Panc1 (cell line): ENCODE data around the gene CRADD. TPM values are rescaled to one million over a fixed set of nuclear protein-coding genes. Genes with fewer than 3 reads are reported as not detected.

Source experiments
- ATAC-seq: fragments of 200-7000 bp; cut with Tn5 transposase; 2 replicates; pipeline ENCODE4 v1.9.1; 2020; ENCODE audit warnings: mild to moderate bottlenecking, moderate library complexity
- BruUV-seq: library from RNA; stranded (reverse); fragments of 400-500 nt; replicated peaks from 2 replicates; lab custom pipeline; 2021; lab: Mats Ljungman, UMichigan
- CTCF ChIA-PET: fragments of 300-600 bp; sonication (Branson Sonifier 250); formaldehyde crosslinking; loops from one replicate; lab custom pipeline; 2022; ENCODE audit warnings: antibody characterized with exemption; lab: Charles Lee
- POLR2A ChIA-PET: fragments of 300-600 bp; sonication (Branson Sonifier 250); formaldehyde crosslinking; loops from one replicate; lab custom pipeline; 2022; ENCODE audit warnings: antibody characterized with exemption; lab: Charles Lee
- DNase-seq: peaks from one replicate; pipeline ENCODE4 v3.0.0-alpha.2; 2010; ENCODE audit warnings: low read depth, low spot score
- H3K27ac ChIP-seq: 2 replicates; pipeline ENCODE4 v1.5.1; 2011; ENCODE audit warnings: mild to moderate bottlenecking, low read length, inconsistent platforms
- H3K27me3 ChIP-seq: fragments of 200-500 bp; sonication (Bioruptor generic); 2 replicates; pipeline ENCODE4 v1.6.0; 2014; ENCODE audit warnings: low read length, inconsistent platforms; ENCODE audit not compliant: control insufficient read depth, insufficient read depth
- H3K36me3 ChIP-seq: fragments of 200-500 bp; sonication (Bioruptor generic); 2 replicates; pipeline ENCODE4 v1.5.1; 2014; ENCODE audit warnings: inconsistent platforms, mild to moderate bottlenecking, low read length, moderate library complexity; ENCODE audit not compliant: control insufficient read depth, insufficient read depth
- H3K4me1 ChIP-seq: 2 replicates; pipeline ENCODE4 v1.5.1; 2011; ENCODE audit warnings: inconsistent platforms, mild to moderate bottlenecking, low read length, moderate library complexity; ENCODE audit not compliant: control insufficient read depth, insufficient read depth
- H3K4me3 ChIP-seq, 2 experiments: 2 replicates each; pipeline ENCODE4 v1.5.1; 2011 to 2012; ENCODE audit warnings: low read depth in 2 of 2, low read length in 2 of 2, mild to moderate bottlenecking in 2 of 2, inconsistent platforms in 1 of 2, moderate library complexity in 1 of 2
- H3K9me3 ChIP-seq: fragments of 200-500 bp; sonication (Bioruptor generic); 2 replicates; pipeline ENCODE4 v1.5.1; 2014; ENCODE audit warnings: low read depth, mild to moderate bottlenecking, inconsistent platforms, low read length, moderate library complexity; ENCODE audit not compliant: control insufficient read depth, insufficient read depth
- POLR2AphosphoS5 ChIP-seq: IDR thresholded peaks from 2 replicates; pipeline ENCODE4 v1.6.1; 2012; ENCODE audit warnings: mild to moderate bottlenecking, low read depth, low read length, moderate library complexity
- SIN3A ChIP-seq: IDR thresholded peaks from 2 replicates; pipeline ENCODE4 v1.6.1; 2012; ENCODE audit warnings: low read depth, mild to moderate bottlenecking, low read length, moderate library complexity, borderline replicate concordance; ENCODE audit not compliant: insufficient read depth
- TCF7L2 ChIP-seq: IDR thresholded peaks from 2 replicates; pipeline ENCODE4 v1.6.1; 2011; ENCODE audit warnings: mild to moderate bottlenecking, low read depth, low read length, inconsistent platforms
- in situ Hi-C: cut with HindIII; loops from 2 replicates; pipeline ENCODE4 v1.10.0; 2016; ENCODE audit warnings: low sequenced_read_pairs, low pct_unique_long_range_greater_than_20kb
- intact Hi-C: fragments of 100-400 bp; cut with micrococcal nuclease; formaldehyde crosslinking; loops from one replicate; pipeline ENCODE4 v1.10.0; 2022; ENCODE audit not compliant: unreplicated experiment
- total RNA-seq: library from RNA; stranded (reverse); gene quantifications from one replicate; pipeline ENCODE4 v1.2.1, GENCODE V29; 2021; ENCODE audit not compliant: unreplicated experiment
- TF ChIP-seq, protein P1 (sequence below): fragments of 450-650 bp; IDR thresholded peaks from 2 replicates; pipeline ENCODE4 v1.5.1; 2017; ENCODE audit warnings: mild to moderate bottlenecking
- TF ChIP-seq, protein P2 (sequence below), 2 experiments: IDR thresholded peaks; 2 replicates each; pipeline ENCODE4 v1.6.1; 2011 to 2012; ENCODE audit warnings: low read depth in 2 of 2, control low read depth in 1 of 2, low read length in 1 of 2, mild to moderate bottlenecking in 1 of 2, moderate library complexity in 1 of 2; ENCODE audit not compliant: insufficient read depth in 1 of 2

CRADD gene
- total RNA-seq, 1 experiment from 2014 or later = 7.0 TPM

DNA sequence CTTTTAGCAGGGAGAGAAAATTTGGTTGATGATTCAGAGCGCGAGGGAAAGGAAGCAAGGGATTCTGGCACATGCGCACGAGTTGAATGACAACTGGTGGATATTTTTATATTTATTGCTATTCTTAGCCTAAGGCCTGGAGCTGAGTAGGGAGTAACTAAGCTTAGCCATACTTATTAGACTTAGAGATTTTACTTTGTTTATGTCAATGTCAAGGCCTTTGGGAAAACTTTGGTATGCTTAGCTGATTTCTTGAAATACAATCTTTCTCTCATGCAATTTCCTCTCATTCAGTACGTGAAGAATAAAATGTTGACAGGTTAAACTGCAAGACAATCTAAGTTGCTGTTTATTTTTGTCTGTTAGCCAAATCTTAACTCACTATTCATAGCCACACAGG is 101.1 kb downstream of the CRADD start:
- TF ChIP-seq, protein P1, sequence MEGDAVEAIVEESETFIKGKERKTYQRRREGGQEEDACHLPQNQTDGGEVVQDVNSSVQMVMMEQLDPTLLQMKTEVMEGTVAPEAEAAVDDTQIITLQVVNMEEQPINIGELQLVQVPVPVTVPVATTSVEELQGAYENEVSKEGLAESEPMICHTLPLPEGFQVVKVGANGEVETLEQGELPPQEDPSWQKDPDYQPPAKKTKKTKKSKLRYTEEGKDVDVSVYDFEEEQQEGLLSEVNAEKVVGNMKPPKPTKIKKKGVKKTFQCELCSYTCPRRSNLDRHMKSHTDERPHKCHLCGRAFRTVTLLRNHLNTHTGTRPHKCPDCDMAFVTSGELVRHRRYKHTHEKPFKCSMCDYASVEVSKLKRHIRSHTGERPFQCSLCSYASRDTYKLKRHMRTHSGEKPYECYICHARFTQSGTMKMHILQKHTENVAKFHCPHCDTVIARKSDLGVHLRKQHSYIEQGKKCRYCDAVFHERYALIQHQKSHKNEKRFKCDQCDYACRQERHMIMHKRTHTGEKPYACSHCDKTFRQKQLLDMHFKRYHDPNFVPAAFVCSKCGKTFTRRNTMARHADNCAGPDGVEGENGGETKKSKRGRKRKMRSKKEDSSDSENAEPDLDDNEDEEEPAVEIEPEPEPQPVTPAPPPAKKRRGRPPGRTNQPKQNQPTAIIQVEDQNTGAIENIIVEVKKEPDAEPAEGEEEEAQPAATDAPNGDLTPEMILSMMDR = no peak
- no peak for TF ChIP-seq POLR2AphosphoS5
- TF ChIP-seq SIN3A = no peak
- TF ChIP-seq, protein P2, sequence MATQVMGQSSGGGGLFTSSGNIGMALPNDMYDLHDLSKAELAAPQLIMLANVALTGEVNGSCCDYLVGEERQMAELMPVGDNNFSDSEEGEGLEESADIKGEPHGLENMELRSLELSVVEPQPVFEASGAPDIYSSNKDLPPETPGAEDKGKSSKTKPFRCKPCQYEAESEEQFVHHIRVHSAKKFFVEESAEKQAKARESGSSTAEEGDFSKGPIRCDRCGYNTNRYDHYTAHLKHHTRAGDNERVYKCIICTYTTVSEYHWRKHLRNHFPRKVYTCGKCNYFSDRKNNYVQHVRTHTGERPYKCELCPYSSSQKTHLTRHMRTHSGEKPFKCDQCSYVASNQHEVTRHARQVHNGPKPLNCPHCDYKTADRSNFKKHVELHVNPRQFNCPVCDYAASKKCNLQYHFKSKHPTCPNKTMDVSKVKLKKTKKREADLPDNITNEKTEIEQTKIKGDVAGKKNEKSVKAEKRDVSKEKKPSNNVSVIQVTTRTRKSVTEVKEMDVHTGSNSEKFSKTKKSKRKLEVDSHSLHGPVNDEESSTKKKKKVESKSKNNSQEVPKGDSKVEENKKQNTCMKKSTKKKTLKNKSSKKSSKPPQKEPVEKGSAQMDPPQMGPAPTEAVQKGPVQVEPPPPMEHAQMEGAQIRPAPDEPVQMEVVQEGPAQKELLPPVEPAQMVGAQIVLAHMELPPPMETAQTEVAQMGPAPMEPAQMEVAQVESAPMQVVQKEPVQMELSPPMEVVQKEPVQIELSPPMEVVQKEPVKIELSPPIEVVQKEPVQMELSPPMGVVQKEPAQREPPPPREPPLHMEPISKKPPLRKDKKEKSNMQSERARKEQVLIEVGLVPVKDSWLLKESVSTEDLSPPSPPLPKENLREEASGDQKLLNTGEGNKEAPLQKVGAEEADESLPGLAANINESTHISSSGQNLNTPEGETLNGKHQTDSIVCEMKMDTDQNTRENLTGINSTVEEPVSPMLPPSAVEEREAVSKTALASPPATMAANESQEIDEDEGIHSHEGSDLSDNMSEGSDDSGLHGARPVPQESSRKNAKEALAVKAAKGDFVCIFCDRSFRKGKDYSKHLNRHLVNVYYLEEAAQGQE (IDR thresholded peaks at IDR 0.05; ENCODE audit: insufficient read depth in 1 of 2, low read depth in 2 of 2, low read length in 1 of 2) = no peak
- TF ChIP-seq TCF7L2 = no peak
- Histone ChIP-seq H3K27ac (no peak overlapping the region; the same call in 1 of the 2 replicates), H3K4me1 (no peaks in the 10 kb centered on the region; the same call in none of the 2 replicates), H3K36me3 (no peaks in the 10 kb centered on the region), H3K27me3 (no peaks in the 10 kb centered on the region), H3K9me3 (no peaks in the 10 kb centered on the region), H3K4me3 (no peak overlapping the region)
- DNase-seq (no peak), ATAC-seq (no peak)
- POLR2A ChIA-PET = no interaction called here
- BruUV-seq = no TSS peak
- CTCF ChIA-PET = no interaction called here
- intact Hi-C loops = no loop called here
- in situ Hi-C loops = no loop called here

DNA sequence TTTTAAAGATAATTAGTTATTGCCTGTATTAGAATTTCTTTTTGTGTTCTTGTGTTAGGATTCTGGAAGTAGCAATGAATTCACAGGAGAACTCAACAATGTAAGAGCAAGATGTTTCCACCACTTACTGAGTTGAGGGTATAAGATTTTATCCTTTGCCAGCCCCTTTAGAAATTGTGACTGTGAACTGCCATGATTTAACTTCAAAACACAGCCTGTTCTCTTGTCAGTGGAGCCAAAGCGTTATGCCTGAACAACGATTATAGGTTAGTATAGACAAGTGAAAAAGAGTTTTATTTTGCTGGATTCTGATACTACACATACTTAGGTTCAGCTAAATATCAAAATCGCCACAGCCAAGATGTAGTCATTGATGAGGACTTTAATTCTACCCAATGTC is 101.6 kb downstream of the CRADD start:
- ChIA-PET CTCF (no interaction called here), POLR2A (no interaction called here)
- Histone ChIP-seq H3K27me3 (no peaks in the 10 kb centered on the region), H3K4me1 (peaks cover 2% of the 10 kb centered on the region), H3K9me3 (no peaks in the 10 kb centered on the region), H3K4me3 (no peak overlapping the region), H3K36me3 (no peaks in the 10 kb centered on the region), H3K27ac (peak overlapping the region; percentile 48; the same call in 1 of the 2 replicates)
- no TSS peak for BruUV-seq
- in situ Hi-C loops (no loop called here), intact Hi-C loops (no loop called here)
- ATAC-seq (no peak), DNase-seq (no peak)
- no peak for TF ChIP-seq SIN3A
- TF ChIP-seq, protein P2 (IDR thresholded peaks at IDR 0.05; ENCODE audit: insufficient read depth in 1 of 2, low read depth in 2 of 2, low read length in 1 of 2) = no peak
